ENCODE measurements around the gene SDHA. TPM values are rescaled to one million over a fixed set of nuclear protein-coding genes. Genes with fewer than 3 reads are reported as not detected.
"Not testable (repeated sequence)": the region's sequence is repeated elsewhere in the genome, so short reads cannot be mapped to it uniquely, and the experiment has no call there.

The SDHA gene
- total RNA-seq, 1 donor from 2014 or later: 154 TPM

GRCh38 chr5:296207-296606, 78.1 kb downstream of the SDHA start:
- H3K27me3 Mint-ChIP-seq (ENCODE audit: low read depth); H3K27ac Mint-ChIP-seq; DNase-seq (ENCODE audit: low spot score); H3K4me3 Mint-ChIP-seq (ENCODE audit: low read depth); H3K9me3 Mint-ChIP-seq; intact Hi-C loops (cut with micrococcal nuclease): not testable (repeated sequence)
- Mint-ChIP-seq H3K36me3 (ENCODE audit: low read depth) (peaks cover 27% of the 10 kb centered on the region), H3K4me1 (ENCODE audit: low read depth) (peaks cover 16% of the 10 kb centered on the region)

- H3K27me3 Mint-ChIP-seq (ENCODE audit: low read depth); H3K4me3 Mint-ChIP-seq (ENCODE audit: low read depth); DNase-seq (ENCODE audit: low spot score); intact Hi-C loops (cut with micrococcal nuclease); H3K9me3 Mint-ChIP-seq; H3K27ac Mint-ChIP-seq: not testable (repeated sequence)
- H3K36me3 Mint-ChIP-seq (ENCODE audit: low read depth): peaks cover 22% of the 10 kb centered on the region
- H3K4me1 Mint-ChIP-seq (ENCODE audit: low read depth): peaks cover 19% of the 10 kb centered on the region
These were observed 78.8 kb downstream of the SDHA start for GRCh38 chr5:296954-297353.

GRCh38 chr5:297448-297847, 79.3 kb downstream of the SDHA start:
- H3K27me3 Mint-ChIP-seq (ENCODE audit: low read depth); H3K9me3 Mint-ChIP-seq; intact Hi-C loops (cut with micrococcal nuclease); H3K27ac Mint-ChIP-seq; H3K4me3 Mint-ChIP-seq (ENCODE audit: low read depth); DNase-seq (ENCODE audit: low spot score): not testable (repeated sequence)
- Mint-ChIP-seq H3K4me1 (ENCODE audit: low read depth) (peaks cover 24% of the 10 kb centered on the region), H3K36me3 (ENCODE audit: low read depth) (peaks cover 21% of the 10 kb centered on the region)

GRCh38 chr5:297991-298736, 80.0 kb downstream of the SDHA start:
- H3K4me3 Mint-ChIP-seq (ENCODE audit: low read depth); DNase-seq (ENCODE audit: low spot score); H3K9me3 Mint-ChIP-seq; H3K27ac Mint-ChIP-seq; H3K27me3 Mint-ChIP-seq (ENCODE audit: low read depth); intact Hi-C loops (cut with micrococcal nuclease): not testable (repeated sequence)
- peaks cover 24% of the 10 kb centered on the region for H3K4me1 Mint-ChIP-seq (ENCODE audit: low read depth)
- H3K36me3 Mint-ChIP-seq (ENCODE audit: low read depth): peaks cover 14% of the 10 kb centered on the region

GRCh38 chr5:298737-299125, 80.6 kb downstream of the SDHA start:
- no peak overlapping the region for H3K4me3 Mint-ChIP-seq (ENCODE audit: low read depth)
- H3K27ac Mint-ChIP-seq: no peak overlapping the region
- peaks cover 24% of the 10 kb centered on the region for H3K4me1 Mint-ChIP-seq (ENCODE audit: low read depth)
- intact Hi-C loops (cut with micrococcal nuclease): no loop called here
- no peaks in the 10 kb centered on the region for H3K9me3 Mint-ChIP-seq
- no peak for DNase-seq (ENCODE audit: low spot score)
- H3K27me3 Mint-ChIP-seq (ENCODE audit: low read depth): no peaks in the 10 kb centered on the region
- peaks cover 14% of the 10 kb centered on the region for H3K36me3 Mint-ChIP-seq (ENCODE audit: low read depth)

GRCh38 chr5:299921-300320, 81.8 kb downstream of the SDHA start:
- H3K4me3 Mint-ChIP-seq (ENCODE audit: low read depth); DNase-seq (ENCODE audit: low spot score); H3K27ac Mint-ChIP-seq; intact Hi-C loops (cut with micrococcal nuclease); H3K36me3 Mint-ChIP-seq (ENCODE audit: low read depth); H3K9me3 Mint-ChIP-seq; H3K27me3 Mint-ChIP-seq (ENCODE audit: low read depth): not testable (repeated sequence)
- H3K4me1 Mint-ChIP-seq (ENCODE audit: low read depth): peaks cover 24% of the 10 kb centered on the region

- H3K27me3 Mint-ChIP-seq (ENCODE audit: low read depth); H3K27ac Mint-ChIP-seq; H3K4me3 Mint-ChIP-seq (ENCODE audit: low read depth); H3K9me3 Mint-ChIP-seq; DNase-seq (ENCODE audit: low spot score); intact Hi-C loops (cut with micrococcal nuclease): not testable (repeated sequence)
- Mint-ChIP-seq H3K36me3 (ENCODE audit: low read depth) (peaks cover 13% of the 10 kb centered on the region), H3K4me1 (ENCODE audit: low read depth) (peaks cover 24% of the 10 kb centered on the region)
These were observed 82.7 kb downstream of the SDHA start for GRCh38 chr5:300691-301435.

GRCh38 chr5:302416-302815, 84.3 kb downstream of the SDHA start:
- H3K9me3 Mint-ChIP-seq; H3K4me3 Mint-ChIP-seq (ENCODE audit: low read depth); H3K36me3 Mint-ChIP-seq (ENCODE audit: low read depth); H3K27ac Mint-ChIP-seq; intact Hi-C loops (cut with micrococcal nuclease); DNase-seq (ENCODE audit: low spot score); H3K27me3 Mint-ChIP-seq (ENCODE audit: low read depth): not testable (repeated sequence)
- H3K4me1 Mint-ChIP-seq (ENCODE audit: low read depth): peaks cover 12% of the 10 kb centered on the region

GRCh38 chr5:302966-303365, 84.8 kb downstream of the SDHA start:
- peaks cover 9% of the 10 kb centered on the region for H3K4me1 Mint-ChIP-seq (ENCODE audit: low read depth)
- no peak overlapping the region for H3K27ac Mint-ChIP-seq
- no peaks in the 10 kb centered on the region for H3K9me3 Mint-ChIP-seq
- no peak for DNase-seq (ENCODE audit: low spot score)
- intact Hi-C loops (cut with micrococcal nuclease): no loop called here
- H3K4me3 Mint-ChIP-seq (ENCODE audit: low read depth): no peak overlapping the region
- no peaks in the 10 kb centered on the region for H3K27me3 Mint-ChIP-seq (ENCODE audit: low read depth)
- peaks cover 6% of the 10 kb centered on the region for H3K36me3 Mint-ChIP-seq (ENCODE audit: low read depth)

- H3K4me3 Mint-ChIP-seq (ENCODE audit: low read depth); intact Hi-C loops (cut with micrococcal nuclease); H3K27ac Mint-ChIP-seq; H3K4me1 Mint-ChIP-seq (ENCODE audit: low read depth); H3K9me3 Mint-ChIP-seq; H3K36me3 Mint-ChIP-seq (ENCODE audit: low read depth); H3K27me3 Mint-ChIP-seq (ENCODE audit: low read depth); DNase-seq (ENCODE audit: low spot score): not testable (repeated sequence)
These were observed 85.6 kb downstream of the SDHA start for GRCh38 chr5:303741-304140.

GRCh38 chr5:305050-305449, 86.9 kb downstream of the SDHA start:
- H3K27me3 Mint-ChIP-seq (ENCODE audit: low read depth): no peaks in the 10 kb centered on the region
- no peak overlapping the region for H3K27ac Mint-ChIP-seq
- H3K36me3 Mint-ChIP-seq (ENCODE audit: low read depth): peaks cover 10% of the 10 kb centered on the region
- H3K4me3 Mint-ChIP-seq (ENCODE audit: low read depth): no peak overlapping the region
- no peaks in the 10 kb centered on the region for H3K9me3 Mint-ChIP-seq
- intact Hi-C loops (cut with micrococcal nuclease): no loop called here
- peaks cover 9% of the 10 kb centered on the region for H3K4me1 Mint-ChIP-seq (ENCODE audit: low read depth)
- DNase-seq (ENCODE audit: low spot score): no peak

GRCh38 chr5:305459-305858, 87.3 kb downstream of the SDHA start:
- intact Hi-C loops (cut with micrococcal nuclease): no loop called here
- no peaks in the 10 kb centered on the region for H3K9me3 Mint-ChIP-seq

GRCh38 chr5:306011-306805, 88.1 kb downstream of the SDHA start:
- Mint-ChIP-seq H3K36me3 (ENCODE audit: low read depth) (peaks cover 12% of the 10 kb centered on the region), H3K27me3 (ENCODE audit: low read depth) (no peaks in the 10 kb centered on the region), H3K4me1 (ENCODE audit: low read depth) (peaks cover 8% of the 10 kb centered on the region), H3K4me3 (ENCODE audit: low read depth) (no peak overlapping the region), H3K9me3 (no peaks in the 10 kb centered on the region), H3K27ac (no peak overlapping the region)
- intact Hi-C loops (cut with micrococcal nuclease): no loop called here
- no peak for DNase-seq (ENCODE audit: low spot score)

More at GRCh38 chr5:305459-305858, 87.3 kb downstream of the SDHA start:
- Mint-ChIP-seq H3K27ac (no peak overlapping the region), H3K4me3 (ENCODE audit: low read depth) (no peak overlapping the region), H3K27me3 (ENCODE audit: low read depth) (no peaks in the 10 kb centered on the region), H3K4me1 (ENCODE audit: low read depth) (peaks cover 9% of the 10 kb centered on the region), H3K36me3 (ENCODE audit: low read depth) (peaks cover 10% of the 10 kb centered on the region)
- DNase-seq (ENCODE audit: low spot score): no peak

Measured in activated T-helper 2 cell treated with anti-CD3 and anti-CD28 coated beads, Interferon-gamma antibody, Interleukin-2, Interleukin-4, amounts not matched to agents 10 μg/mL and 5 μg/mL and 100 μg/mL, durations not matched to agents 14 hours and 24 hours and 36 hours (primary cell).